DMS53 treated with DMSO at 0.1 percent for 48 hours (cell line): ENCODE measurements around the gene ZMPSTE24.

Source experiments
- DNase-seq: peaks from one replicate; lab custom pipeline; 2025; ENCODE audit not compliant: unreplicated experiment; lab: John Stamatoyannopoulos, UW

Gene ZMPSTE24

DNA sequence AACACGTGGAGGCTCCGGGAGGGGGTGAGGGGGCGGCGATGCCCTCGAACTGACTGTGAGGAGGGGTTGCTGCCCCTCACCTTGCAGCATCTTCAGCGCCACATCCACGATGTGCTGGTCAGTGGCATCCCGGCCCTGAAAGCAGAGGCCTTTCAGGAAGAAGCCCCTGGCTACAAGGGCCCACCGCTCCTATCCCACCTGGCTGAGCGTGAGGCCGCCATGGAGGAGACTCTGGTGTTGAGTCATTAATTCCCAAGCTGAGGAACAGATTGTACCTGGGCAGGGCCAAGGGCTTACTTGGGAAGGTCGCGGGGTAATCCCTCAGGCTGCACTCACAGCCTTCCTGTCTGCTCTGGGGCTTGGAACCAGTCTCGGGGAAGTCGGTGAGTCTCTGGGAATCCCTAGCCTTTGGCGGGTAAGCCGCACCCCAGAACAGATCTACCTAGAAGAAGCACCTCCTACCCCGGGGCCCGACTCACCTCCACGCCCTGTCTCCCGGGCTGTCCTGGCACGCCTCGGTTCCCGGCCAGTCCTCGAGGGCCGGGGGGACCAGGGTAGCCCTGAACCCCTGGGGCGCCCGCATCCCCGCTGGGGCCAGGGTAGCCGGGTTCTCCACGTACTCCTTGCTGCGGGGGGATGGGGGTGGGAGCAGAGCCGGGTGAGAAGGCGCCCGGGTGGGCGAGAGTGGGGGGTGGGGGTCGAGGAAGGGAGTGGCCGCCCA lies 45.2 kb downstream of the ZMPSTE24 start:
- DNase-seq: no peak

- no peak for DNase-seq
Observed at GRCh38 chr1:40303790-40304189, 45.8 kb downstream of the ZMPSTE24 start.

DNA sequence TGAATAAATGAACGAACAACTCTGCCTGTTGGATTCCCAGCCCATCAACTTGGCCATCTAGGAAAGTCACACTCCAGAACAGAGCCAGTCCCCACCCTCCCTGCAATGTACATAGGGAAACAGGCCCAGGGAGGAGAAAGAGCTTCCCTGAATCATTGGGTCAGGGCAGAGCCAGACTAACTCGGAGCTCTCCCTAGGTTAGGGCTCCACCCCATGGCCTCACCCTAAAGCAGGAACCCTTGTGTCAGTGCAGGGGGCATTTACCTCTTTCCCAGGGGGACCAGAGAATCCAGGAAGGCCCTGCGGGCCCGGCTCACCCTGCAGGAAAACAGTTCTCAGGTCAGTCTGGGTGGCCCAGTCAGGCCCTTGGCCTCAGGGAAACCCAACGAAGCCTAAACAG lies 47.4 kb downstream of the ZMPSTE24 start:
- DNase-seq: no peak

- DNase-seq: no peak
Observed at GRCh38 chr1:40305871-40306270, 47.8 kb downstream of the ZMPSTE24 start.

DNA sequence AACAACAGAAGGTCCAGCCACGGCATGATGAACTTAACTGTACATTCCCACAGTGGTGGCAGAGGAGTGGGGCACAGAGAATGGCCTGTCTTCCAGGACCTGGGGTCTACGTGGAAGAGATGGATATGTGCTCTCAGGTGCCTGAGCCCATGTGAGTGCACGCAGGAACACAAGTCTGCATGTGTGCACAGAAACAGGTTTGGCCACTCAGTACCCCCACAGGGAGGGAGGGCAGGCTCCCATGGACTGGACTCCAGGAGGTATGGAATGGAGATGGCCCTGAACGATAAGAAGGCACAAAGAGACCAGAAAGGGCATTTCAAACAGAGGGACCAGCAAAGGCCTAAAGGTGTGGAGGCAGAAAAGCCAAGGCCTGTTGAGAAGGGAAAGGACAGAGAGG lies 48.3 kb downstream of the ZMPSTE24 start:
- DNase-seq: no peak

GRCh38 chr1:40307186-40307585 lies 49.1 kb downstream of the ZMPSTE24 start:
- no peak for DNase-seq

GRCh38 chr1:40308036-40308727 lies 50.1 kb downstream of the ZMPSTE24 start:
- DNase-seq: no peak

- no peak for DNase-seq
Observed at GRCh38 chr1:40309374-40310128, 51.5 kb downstream of the ZMPSTE24 start.

- no peak for DNase-seq
Observed at GRCh38 chr1:40310129-40310461, 52.1 kb downstream of the ZMPSTE24 start.

- DNase-seq: no peak
Observed at GRCh38 chr1:40310983-40311642, 53.1 kb downstream of the ZMPSTE24 start.

DNA sequence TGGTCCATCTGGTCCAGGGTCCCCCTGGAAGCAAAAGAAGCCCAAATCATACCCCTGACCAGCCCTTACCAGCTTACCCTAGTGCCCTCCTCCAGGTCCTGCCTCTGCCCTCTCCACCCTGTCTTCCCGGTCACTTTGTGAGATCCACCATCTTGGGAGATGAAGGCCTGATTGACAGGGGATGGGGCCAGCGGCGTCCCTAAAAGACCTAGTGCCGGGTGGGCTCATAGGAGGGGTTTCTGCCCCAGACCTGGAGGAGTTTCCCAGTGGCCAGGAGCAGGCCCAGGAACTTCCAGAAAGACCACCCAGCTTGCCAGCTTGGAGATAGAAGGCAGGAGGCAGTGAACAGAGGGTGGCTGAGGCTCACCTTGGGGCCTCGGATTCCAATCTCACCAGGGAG lies 53.7 kb downstream of the ZMPSTE24 start:
- no peak for DNase-seq

GRCh38 chr1:40312238-40313205 lies 54.5 kb downstream of the ZMPSTE24 start:
- DNase-seq: no peak

DNA sequence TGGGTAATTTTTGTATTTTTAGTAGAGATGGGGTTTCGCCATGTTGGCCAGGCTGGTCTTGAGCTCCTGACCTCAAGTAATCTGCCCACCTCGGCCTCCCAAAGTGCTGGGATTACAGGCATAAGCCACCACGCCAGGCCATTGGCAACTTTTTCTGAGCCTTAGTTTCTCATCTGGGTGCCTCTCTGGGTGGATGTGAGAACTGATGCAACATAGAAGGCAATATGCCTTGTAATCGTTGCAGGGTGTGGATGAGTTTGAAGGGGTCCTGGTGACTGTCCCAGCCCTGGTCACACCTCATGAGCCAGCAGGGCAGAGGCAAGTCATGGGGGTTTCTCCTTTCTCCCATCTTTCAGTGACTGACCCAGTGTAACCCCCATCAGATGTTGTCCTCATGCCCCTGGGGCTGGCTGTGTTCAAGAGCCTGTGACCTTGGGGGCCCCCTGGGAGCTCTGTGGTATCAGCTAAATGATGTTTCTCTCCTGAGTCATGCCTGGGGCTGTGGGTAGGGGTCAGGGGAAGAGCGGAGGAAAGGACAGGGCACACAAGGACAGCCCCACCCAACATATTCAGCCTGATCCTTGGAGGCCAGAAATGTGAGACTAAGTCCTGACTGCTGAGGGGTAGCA lies 55.4 kb downstream of the ZMPSTE24 start:
- no peak for DNase-seq

GRCh38 chr1:40313958-40314720 lies 56.1 kb downstream of the ZMPSTE24 start:
- DNase-seq: no peak

DNA sequence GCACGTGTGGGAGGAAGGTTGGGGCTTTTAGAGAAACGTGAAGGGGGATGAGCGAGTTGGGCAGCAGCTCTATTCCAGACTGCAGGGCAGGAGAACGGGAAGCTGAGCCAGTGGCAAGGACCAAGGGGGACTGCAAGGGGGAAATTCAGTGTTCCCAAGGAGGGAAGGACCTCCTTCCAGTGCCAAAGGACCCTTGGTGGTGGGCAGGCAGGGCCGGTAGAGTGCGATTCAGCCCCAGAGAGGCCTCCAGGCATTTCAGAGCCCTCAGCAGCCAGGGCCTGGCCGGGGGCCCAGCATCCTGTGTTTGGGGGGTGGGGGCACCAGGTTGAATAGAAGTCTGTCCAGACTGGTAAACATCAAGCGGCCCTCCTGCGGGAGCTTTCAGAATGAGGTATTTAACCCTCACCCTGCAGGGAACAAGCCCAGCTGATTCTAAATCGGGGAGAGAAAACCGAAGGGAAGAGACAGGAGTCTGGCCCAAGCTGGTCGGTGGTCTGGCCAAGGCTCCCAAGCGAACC lies 56.7 kb downstream of the ZMPSTE24 start:
- DNase-seq: no peak

DNA sequence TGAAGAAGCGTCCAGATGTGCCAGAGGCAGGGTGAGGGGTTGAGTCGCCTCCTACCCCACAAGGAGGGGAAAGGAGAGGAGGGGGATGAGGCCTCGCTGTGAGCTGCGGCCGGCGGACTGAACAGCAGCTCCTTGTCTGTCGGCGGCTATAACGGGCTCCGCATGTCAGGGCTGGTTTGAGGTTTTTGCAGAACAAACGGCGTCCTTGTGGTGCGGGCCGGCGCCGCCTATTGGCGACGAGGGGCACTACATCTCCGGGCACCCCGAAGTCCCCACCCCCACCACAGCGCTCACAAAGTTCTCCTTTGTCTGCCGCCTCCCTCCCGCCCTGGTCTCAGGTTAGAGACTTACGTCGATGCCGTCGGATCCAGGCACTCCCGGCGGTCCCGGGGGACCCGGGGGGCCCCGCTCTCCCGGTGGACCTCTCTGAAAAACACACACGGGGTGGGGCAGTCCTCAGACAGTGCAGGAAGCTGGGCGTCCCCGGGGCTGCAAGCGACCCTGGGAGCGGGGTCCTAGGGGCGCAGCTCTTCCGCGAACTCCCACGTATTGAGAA lies 57.3 kb downstream of the ZMPSTE24 start:
- DNase-seq: peak; percentile 70

DNA sequence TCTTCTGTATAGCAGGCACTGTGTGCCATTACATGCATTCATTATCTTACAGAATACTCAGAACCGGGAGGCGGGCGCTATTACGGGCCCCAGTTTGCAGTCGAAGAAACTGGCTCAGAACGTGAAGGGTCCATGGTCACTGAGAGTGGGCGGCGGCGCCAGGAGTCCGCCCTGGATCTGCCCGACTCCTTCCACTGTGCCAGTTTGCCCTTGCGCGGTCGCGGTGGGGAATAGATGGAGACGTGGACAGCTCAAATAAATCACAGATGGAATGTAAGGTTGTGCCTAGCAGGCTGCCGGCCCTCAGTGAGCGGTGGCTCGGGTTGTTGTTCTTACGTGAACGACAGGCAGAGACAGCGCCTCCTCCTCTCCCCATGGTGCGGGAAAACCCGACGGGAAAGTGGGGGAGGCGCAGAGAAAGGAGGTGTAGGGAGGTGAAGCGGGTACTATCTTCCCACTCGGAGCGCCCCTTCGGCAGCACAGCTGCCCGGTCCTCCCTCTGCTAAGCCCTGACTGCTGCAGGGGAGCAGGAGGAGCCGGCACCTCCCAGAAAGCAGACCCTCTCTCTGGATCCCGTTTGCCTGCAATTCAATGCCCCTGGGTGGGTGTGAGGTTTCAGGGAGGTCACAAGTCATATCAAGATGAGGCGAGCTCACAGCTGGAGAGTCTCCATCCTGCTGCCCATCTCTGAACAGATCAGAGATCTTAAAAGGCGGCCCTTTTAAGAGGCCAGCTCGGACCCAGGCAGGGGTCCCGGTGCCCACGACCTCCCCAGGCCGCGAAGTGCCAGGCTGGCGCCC lies 58.0 kb downstream of the ZMPSTE24 start:
- DNase-seq: peak; percentile 26
